ENCODE data around the gene NBEAL2.

Gene NBEAL2

DNA sequence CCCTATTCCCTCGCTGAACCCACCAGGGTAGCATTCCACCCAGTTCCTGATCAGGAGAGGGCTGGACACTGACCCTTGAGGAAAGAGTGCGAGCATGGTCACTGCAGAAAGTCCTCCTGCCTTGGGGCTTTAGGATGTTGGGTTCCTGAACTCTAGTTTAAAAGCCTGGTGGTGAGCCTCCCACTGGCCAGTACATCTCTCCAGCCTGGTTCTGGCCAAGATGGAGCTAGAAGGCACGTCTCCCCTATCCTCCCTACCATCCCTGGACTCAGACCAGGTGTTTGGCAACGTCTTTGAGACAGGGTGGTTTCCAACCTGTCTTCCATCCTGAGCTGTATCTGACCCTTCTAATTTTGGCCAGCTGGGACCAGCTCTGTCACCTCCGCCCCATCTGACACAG lies 31.4 kb downstream of the NBEAL2 start:
- FAIRE-seq (no peak), DNase-seq (ENCODE audit: insufficient read length, low spot score) (no peak)
- TF ChIP-seq, protein P1, sequence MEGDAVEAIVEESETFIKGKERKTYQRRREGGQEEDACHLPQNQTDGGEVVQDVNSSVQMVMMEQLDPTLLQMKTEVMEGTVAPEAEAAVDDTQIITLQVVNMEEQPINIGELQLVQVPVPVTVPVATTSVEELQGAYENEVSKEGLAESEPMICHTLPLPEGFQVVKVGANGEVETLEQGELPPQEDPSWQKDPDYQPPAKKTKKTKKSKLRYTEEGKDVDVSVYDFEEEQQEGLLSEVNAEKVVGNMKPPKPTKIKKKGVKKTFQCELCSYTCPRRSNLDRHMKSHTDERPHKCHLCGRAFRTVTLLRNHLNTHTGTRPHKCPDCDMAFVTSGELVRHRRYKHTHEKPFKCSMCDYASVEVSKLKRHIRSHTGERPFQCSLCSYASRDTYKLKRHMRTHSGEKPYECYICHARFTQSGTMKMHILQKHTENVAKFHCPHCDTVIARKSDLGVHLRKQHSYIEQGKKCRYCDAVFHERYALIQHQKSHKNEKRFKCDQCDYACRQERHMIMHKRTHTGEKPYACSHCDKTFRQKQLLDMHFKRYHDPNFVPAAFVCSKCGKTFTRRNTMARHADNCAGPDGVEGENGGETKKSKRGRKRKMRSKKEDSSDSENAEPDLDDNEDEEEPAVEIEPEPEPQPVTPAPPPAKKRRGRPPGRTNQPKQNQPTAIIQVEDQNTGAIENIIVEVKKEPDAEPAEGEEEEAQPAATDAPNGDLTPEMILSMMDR (IDR thresholded peaks at IDR 0.05; ENCODE audit: insufficient read depth, missing control alignments), result no peak

DNA sequence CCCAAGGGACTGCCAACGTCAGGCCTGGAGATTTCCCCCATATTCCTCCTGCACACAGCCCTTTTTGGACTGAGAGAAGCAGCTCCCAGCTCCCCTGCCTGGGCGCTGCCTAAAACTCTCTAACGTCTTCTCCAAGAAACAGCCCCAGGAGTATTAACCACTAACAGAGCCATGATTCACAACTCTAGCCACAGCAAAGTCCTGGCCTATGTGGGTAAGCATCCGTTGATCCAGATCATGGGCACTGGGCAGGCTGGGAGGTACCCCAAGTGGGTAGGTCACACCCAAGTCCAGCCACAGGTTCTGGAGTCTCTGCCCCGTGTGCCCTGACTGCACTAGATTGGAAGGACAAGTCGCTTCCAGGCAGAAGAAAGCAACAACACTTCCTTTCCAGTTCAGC lies 31.9 kb downstream of the NBEAL2 start:
- FAIRE-seq (no peak), DNase-seq (ENCODE audit: insufficient read length, low spot score) (no peak)
- TF ChIP-seq, protein P1 (IDR thresholded peaks at IDR 0.05; ENCODE audit: insufficient read depth, missing control alignments), result no peak

DNA sequence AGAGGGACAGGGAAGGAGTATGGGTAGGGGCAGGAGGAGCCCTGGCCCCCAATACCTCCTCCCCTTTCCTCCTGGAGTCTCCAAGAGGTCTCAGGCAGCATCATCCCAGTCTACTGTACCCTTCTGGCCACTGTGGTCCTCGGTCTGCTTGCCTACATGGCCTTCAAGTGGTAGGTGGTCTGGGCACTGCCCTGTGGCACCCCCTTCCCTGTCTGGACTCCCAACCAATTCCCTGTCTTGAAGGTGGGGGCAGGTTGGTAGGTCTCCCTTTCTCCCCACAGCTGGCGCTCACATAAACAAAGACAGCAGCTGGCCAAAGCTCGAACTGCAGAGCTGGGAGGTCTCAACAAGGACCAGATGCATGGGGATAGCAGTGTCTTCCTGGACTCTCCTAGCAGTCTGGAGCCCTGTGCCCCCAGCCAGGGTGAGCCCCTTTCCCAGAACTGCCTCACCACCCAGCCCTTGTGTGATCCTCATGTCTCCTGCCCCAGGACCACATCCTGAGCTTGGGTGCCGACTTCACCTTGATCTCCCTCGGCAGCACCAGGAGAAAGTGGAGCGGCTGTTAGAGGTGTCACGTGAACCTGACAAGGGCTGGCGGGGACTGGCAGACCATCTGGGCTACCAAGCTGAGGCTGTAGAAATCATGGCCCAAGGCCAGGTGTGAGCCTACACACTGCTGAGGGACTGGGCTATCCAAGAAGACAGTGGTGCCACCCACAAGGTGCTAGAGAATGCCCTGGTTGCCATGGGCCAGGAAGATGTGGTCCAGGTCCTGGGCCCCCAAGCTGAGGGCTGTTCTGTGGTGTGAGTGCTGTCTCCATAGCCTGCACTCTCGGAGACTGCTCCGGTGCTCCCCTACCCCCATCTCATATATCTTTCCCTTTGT lies 33.1 kb downstream of the NBEAL2 start:
- FAIRE-seq (no peak), DNase-seq (ENCODE audit: insufficient read length, low spot score) (no peak)
- TF ChIP-seq, protein P1 (IDR thresholded peaks at IDR 0.05; ENCODE audit: insufficient read depth, missing control alignments), result no peak

DNA sequence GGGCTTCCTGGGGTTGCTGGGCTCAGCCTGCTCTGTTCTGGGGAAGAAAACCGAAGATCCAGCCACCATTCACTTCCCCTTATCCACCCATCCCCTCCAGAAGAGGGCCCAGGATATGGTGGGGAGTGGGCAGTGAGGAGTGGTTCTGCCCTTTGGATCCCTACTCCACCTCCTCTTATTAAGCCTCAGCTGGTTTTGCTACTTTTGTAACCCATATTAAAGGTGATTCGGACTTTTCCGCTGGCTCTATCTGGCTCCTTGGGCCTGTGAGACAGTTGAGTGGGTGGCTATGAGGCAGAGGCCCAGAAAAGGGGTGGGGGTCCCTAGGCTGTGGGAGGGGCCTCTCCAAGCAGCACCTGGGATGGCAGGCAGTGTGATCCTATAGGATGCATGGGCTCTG lies 33.8 kb downstream of the NBEAL2 start:
- TF ChIP-seq, protein P1 (IDR thresholded peaks at IDR 0.05; ENCODE audit: insufficient read depth, missing control alignments), result no peak
- no peak for DNase-seq (ENCODE audit: insufficient read length, low spot score)
- FAIRE-seq, result no peak

DNA sequence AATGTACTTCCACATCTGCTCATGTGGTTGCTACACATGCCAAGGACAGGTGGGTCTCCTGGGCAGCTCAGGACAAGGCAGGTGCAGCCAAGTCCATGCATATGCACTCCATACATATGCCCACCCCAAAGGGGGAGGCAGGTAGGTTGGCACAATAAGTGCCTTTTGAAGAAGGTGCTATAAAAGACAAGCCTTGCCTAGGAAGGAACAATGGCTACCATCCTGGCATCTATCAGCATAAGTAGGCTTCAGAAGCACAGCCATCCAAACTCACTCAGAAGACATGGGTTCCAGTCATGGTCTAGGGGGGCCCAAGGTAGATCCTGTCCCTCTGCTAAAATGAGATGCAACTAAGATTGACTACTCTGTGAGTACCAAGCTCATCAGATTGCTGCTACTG lies 34.6 kb downstream of the NBEAL2 start:
- DNase-seq (ENCODE audit: insufficient read length, low spot score) (no peak), FAIRE-seq (no peak)
- TF ChIP-seq, protein P1 (IDR thresholded peaks at IDR 0.05; ENCODE audit: insufficient read depth, missing control alignments), result no peak

DNA sequence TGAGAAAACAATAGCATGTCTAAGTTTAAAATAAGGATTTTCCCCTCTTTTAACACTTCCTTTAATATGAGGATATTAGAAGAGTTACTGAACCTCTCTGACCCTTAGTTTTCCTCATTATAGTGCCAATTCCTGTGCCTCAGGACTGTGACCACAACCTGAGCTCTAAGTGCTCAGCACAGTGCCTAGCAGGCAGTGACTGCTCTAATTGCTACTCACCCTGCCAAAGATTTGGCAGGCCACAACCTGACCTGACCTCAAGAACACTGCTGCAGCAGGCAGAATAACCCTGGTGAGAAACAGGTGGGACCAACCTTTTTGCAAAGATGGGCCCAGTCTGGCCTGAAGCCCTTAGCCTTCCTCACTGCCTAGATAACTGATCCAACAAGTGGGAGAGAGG lies 35.7 kb downstream of the NBEAL2 start:
- FAIRE-seq, result no peak
- TF ChIP-seq, protein P1 (IDR thresholded peaks at IDR 0.05; ENCODE audit: insufficient read depth, missing control alignments), result no peak
- DNase-seq (ENCODE audit: insufficient read length, low spot score), result no peak

All from D721Med (cell line).